ENCODE measurements around the gene TRAPPC11.
A peak's percentile ranks its signal among the peaks of the same experiment; 100 is the strongest.
"Not testable (repeated sequence)": the region's sequence is repeated elsewhere in the genome, so short reads cannot be mapped to it uniquely, and the experiment has no call there.

The TRAPPC11 gene

GRCh38 chr4:183722731-183723560, 63.9 kb downstream of the TRAPPC11 start:
- DNase-seq = peak; percentile 39

GRCh38 chr4:183723561-183724228, 64.6 kb downstream of the TRAPPC11 start:
- no peak for DNase-seq

GRCh38 chr4:183725585-183725984, 66.5 kb downstream of the TRAPPC11 start:
- DNase-seq = not testable (repeated sequence)

GRCh38 chr4:183727482-183727881, 68.4 kb downstream of the TRAPPC11 start:
- no peak for DNase-seq

GRCh38 chr4:183728223-183729068, 69.4 kb downstream of the TRAPPC11 start:
- DNase-seq = no peak

- no peak for DNase-seq
Measured at GRCh38 chr4:183729069-183729406, 69.9 kb downstream of the TRAPPC11 start.

GRCh38 chr4:183729430-183730328, 70.6 kb downstream of the TRAPPC11 start:
- no peak for DNase-seq

- no peak for DNase-seq
Measured at GRCh38 chr4:183732296-183732695, 73.2 kb downstream of the TRAPPC11 start.

GRCh38 chr4:183733181-183733580, 74.1 kb downstream of the TRAPPC11 start:
- DNase-seq = no peak

GRCh38 chr4:183738081-183738673, 79.1 kb downstream of the TRAPPC11 start:
- DNase-seq = no peak

- DNase-seq = no peak
Measured at GRCh38 chr4:183738961-183739360, 79.9 kb downstream of the TRAPPC11 start.

GRCh38 chr4:183746305-183747229, 87.5 kb downstream of the TRAPPC11 start:
- no peak for DNase-seq

GRCh38 chr4:183747380-183747779, 88.3 kb downstream of the TRAPPC11 start:
- DNase-seq = no peak

- DNase-seq = no peak
Measured at GRCh38 chr4:183747931-183748670, 89.0 kb downstream of the TRAPPC11 start.

- no peak for DNase-seq
Measured at GRCh38 chr4:183751106-183751505, 92.0 kb downstream of the TRAPPC11 start.

GRCh38 chr4:183755596-183755995, 96.5 kb downstream of the TRAPPC11 start:
- DNase-seq = no peak

- no peak for DNase-seq
Measured at GRCh38 chr4:183757060-183757459, 98.0 kb downstream of the TRAPPC11 start.

GRCh38 chr4:183758061-183758757, 99.1 kb downstream of the TRAPPC11 start:
- no peak for DNase-seq

- no peak for DNase-seq
Measured at GRCh38 chr4:183758758-183759447, 99.8 kb downstream of the TRAPPC11 start.

Data from CD4-positive, alpha-beta T cell treated with Interleukin-15 for 1 hour (primary cell).